Psoas muscle (tissue), 8 donors: ENCODE results near the gene GTF2IRD1. TPM values are rescaled to one million over a fixed set of nuclear protein-coding genes. Genes with fewer than 3 reads are reported as not detected.
"Not testable (repeated sequence)": the region's sequence is repeated elsewhere in the genome, so short reads cannot be mapped to it uniquely, and the experiment has no call there.

Source experiments
- ATAC-seq, 4 donors: fragments of 200-7000 bp; cut with Tn5 transposase; one replicate each; pipeline ENCODE4 v1.9.1; 2020; ENCODE audit warnings: moderate library complexity in 3 of 4, mild to moderate bottlenecking in 2 of 4
- DNase-seq, 2 donors: peaks; one replicate each; pipeline ENCODE4 v3.0.0-alpha.2; 2020
- H3K27ac ChIP-seq: fragments of 200-600 bp; one replicate; pipeline ENCODE4 v1.8.0; 2022
- H3K27me3 ChIP-seq, 3 donors: fragments of 200-600 bp in 1 of 3; one replicate each; pipeline versions ENCODE4 v1.6.1 to v1.8.0; 2013 to 2022; ENCODE audit warnings: low read length in 2 of 3, mild to moderate bottlenecking in 2 of 3, moderate library complexity in 1 of 3; ENCODE audit not compliant: insufficient read depth in 3 of 3
- H3K36me3 ChIP-seq, 2 donors: fragments of 200-600 bp in 1 of 2; one replicate each; pipeline versions ENCODE4 v1.6.1 to v1.8.0; 2013 to 2022; ENCODE audit warnings: low read depth in 1 of 2, mild to moderate bottlenecking in 1 of 2, moderate library complexity in 1 of 2; ENCODE audit not compliant: insufficient read depth in 1 of 2
- H3K4me1 ChIP-seq: fragments of 200-600 bp; one replicate; pipeline ENCODE4 v1.8.0; 2022
- H3K4me3 ChIP-seq: fragments of 200-600 bp; one replicate; pipeline ENCODE4 v1.8.0; 2022; ENCODE audit warnings: mild to moderate bottlenecking
- H3K9me3 ChIP-seq: fragments of 200-600 bp; one replicate; pipeline ENCODE4 v1.8.0; 2022
- WGBS, 3 donors: extraction: QIAGEN DNeasy Blood & Tissue Kit; methylation state at CpG; one replicate each; pipeline versions ENCODE4 v1.1.6 to v1.1.7; 2013; 5-methylcytosine and 5-hydroxymethylcytosine counted together
- intact Hi-C, 2 donors: fragments of 100-400 bp; cut with DNase I; formaldehyde crosslinking; loops; one replicate each; pipeline versions ENCODE4 v1.11.0 to v1.14.2; 2022
- polyA plus RNA-seq, 3 donors: library from polyadenylated mRNA; stranded (reverse); fragments of 200-250 nt; gene quantifications; one replicate each; pipeline ENCODE4 v1.2.3, GENCODE V29; 2013
- total RNA-seq, 4 donors: library from RNA; stranded (reverse); fragmentation: NEBNext Ultra II Directional in 2 of 4; extraction: Animal tissue kit (Norgen Biotek cat#: 25700) in 2 of 4; gene quantifications; one replicate each; pipeline versions ENCODE4 v1.2.1 to v1.2.4, GENCODE V29; 2021 to 2023
- TF ChIP-seq, protein P1 (sequence below): fragments of 200-600 bp; IDR thresholded peaks from one replicate; pipeline ENCODE4 v1.8.0; 2022; ENCODE audit warnings: antibody characterized with exemption
- donor health status: healthy with polysubstance abuse.
- donor health status: DM: no; HTN: no; CAD: no; lungs with moderate emphysema.
- donor health status: Bipolar disorder and iron deficiency.
- donor health status: healthy.
- donor health status: DM: yes; HTN: yes; CAD: no.
- donor health status: DM: no; HTN: no; CAD: no.
- donor health status: DM: no; HTN: no; CAD: no.
- donor health status: DM: yes; HTN: yes; CAD: no.

Gene GTF2IRD1
- total and polyA plus RNA-seq, 7 donors: 40.5 to 149 (median 61.7) TPM

DNA sequence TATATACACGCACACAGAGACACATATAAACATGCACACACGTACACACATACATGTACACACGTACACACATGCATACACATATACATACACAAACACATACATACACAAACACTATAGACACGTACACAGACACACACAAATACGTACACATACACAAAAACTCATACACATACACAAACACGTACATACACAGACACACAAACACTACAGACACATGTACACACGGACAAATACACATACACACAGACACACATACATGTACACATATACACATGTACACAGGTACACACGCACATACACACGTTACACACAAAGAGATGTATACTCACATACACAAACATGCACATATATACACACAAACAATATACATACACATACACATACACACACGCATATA lies 35.2 kb upstream of the GTF2IRD1 start:
- peaks cover 9% of the 10 kb centered on the region for H3K4me1 ChIP-seq
- no peak overlapping the region for H3K4me3 ChIP-seq
- intact Hi-C loops: loop anchor here (5.0 to 10.0 kb wide), 3 partner anchors 34 to 626 kb away; partner anchors contain the start of gene GTF2IRD1 (in 1 of the 2)
- no peak for DNase-seq
- H3K36me3 ChIP-seq: no peaks in the 10 kb centered on the region
- H3K27me3 ChIP-seq: no peaks in the 10 kb centered on the region
- H3K9me3 ChIP-seq: no peaks in the 10 kb centered on the region
- TF ChIP-seq, protein P1, sequence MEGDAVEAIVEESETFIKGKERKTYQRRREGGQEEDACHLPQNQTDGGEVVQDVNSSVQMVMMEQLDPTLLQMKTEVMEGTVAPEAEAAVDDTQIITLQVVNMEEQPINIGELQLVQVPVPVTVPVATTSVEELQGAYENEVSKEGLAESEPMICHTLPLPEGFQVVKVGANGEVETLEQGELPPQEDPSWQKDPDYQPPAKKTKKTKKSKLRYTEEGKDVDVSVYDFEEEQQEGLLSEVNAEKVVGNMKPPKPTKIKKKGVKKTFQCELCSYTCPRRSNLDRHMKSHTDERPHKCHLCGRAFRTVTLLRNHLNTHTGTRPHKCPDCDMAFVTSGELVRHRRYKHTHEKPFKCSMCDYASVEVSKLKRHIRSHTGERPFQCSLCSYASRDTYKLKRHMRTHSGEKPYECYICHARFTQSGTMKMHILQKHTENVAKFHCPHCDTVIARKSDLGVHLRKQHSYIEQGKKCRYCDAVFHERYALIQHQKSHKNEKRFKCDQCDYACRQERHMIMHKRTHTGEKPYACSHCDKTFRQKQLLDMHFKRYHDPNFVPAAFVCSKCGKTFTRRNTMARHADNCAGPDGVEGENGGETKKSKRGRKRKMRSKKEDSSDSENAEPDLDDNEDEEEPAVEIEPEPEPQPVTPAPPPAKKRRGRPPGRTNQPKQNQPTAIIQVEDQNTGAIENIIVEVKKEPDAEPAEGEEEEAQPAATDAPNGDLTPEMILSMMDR: no peak
- 83 to 85% (median 84%) methylated on average over 10 of the region's 10 CpGs for WGBS, 3 donors
- H3K27ac ChIP-seq: no peak overlapping the region
- no peak for ATAC-seq

- not testable (repeated sequence) for H3K27ac ChIP-seq, H3K4me1 ChIP-seq, H3K9me3 ChIP-seq, ATAC-seq, H3K4me3 ChIP-seq, DNase-seq, H3K36me3 ChIP-seq, H3K27me3 ChIP-seq
- intact Hi-C loops: loop anchor here (5.0 to 10.0 kb wide), 3 partner anchors 33 to 626 kb away; partner anchors contain the start of gene GTF2IRD1 (in 1 of the 2)
- whole genome bisulfite sequencing, 3 donors: 51 to 55% (median 51%) methylated on average over 4 of the region's 4 CpGs
These were observed 34.5 kb upstream of the GTF2IRD1 start for GRCh38 chr7:74419232-74419631.

GRCh38 chr7:74420006-74420405 lies 33.7 kb upstream of the GTF2IRD1 start:
- H3K27me3 ChIP-seq: no peaks in the 10 kb centered on the region
- no peaks in the 10 kb centered on the region for H3K9me3 ChIP-seq
- intact Hi-C loops: no loop called here
- H3K4me1 ChIP-seq: peaks cover 9% of the 10 kb centered on the region
- no peaks in the 10 kb centered on the region for H3K36me3 ChIP-seq
- no peak overlapping the region for H3K27ac ChIP-seq
- H3K4me3 ChIP-seq: no peak overlapping the region
- WGBS, 3 donors: 90 to 93% (median 93%) methylated on average over 4 of the region's 4 CpGs
- DNase-seq (no peak), ATAC-seq (no peak)
- TF ChIP-seq, protein P1: no peak

GRCh38 chr7:74424291-74424880 lies 29.3 kb upstream of the GTF2IRD1 start:
- 84 to 86% (median 85%) methylated on average over 10 of the region's 10 CpGs for WGBS, 3 donors

DNA sequence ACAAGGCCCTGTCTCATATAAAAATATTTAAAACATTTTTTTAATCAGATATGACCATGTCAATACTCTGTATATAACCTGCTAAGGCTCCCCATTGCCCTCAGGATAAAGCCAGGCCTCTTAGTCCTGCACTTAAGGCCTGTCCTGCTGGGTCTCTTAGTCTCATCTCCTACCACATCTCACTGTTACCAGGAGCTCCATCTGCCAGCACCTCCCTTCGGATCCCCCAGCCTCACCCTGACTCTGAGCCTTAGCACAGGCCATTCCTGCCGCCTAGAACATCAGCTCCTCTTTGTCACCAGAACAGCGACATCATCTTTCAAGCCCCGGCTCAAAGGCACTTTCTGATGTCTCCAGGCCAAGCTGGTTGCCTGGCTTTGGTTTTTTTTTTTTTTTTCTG lies 25.7 kb upstream of the GTF2IRD1 start:
- TF ChIP-seq, protein P1: no peak
- DNase-seq (no peak), ATAC-seq (no peak)
- H3K4me1 ChIP-seq: peaks cover 14% of the 10 kb centered on the region
- intact Hi-C loops: no loop called here
- H3K36me3 ChIP-seq: no peaks in the 10 kb centered on the region
- H3K9me3 ChIP-seq: no peaks in the 10 kb centered on the region
- no peak overlapping the region for H3K4me3 ChIP-seq
- 88 to 93% (median 92%) methylated on average over 4 of the region's 4 CpGs for WGBS, 3 donors
- no peak overlapping the region for H3K27ac ChIP-seq
- H3K27me3 ChIP-seq: no peaks in the 10 kb centered on the region

More at GRCh38 chr7:74424291-74424880, 29.3 kb upstream of the GTF2IRD1 start:
- no peaks in the 10 kb centered on the region for H3K27me3 ChIP-seq
- intact Hi-C loops: no loop called here
- no peaks in the 10 kb centered on the region for H3K36me3 ChIP-seq
- no peak overlapping the region for H3K27ac ChIP-seq
- no peak for ATAC-seq
- no peak for DNase-seq
- TF ChIP-seq, protein P1: no peak
- no peaks in the 10 kb centered on the region for H3K9me3 ChIP-seq
- peaks cover under 1% of the 10 kb centered on the region for H3K4me1 ChIP-seq
- H3K4me3 ChIP-seq: no peak overlapping the region
